Renal cortical epithelial cell (primary cell): ENCODE results near the gene ZFYVE21. TPM values are rescaled to one million over a fixed set of nuclear protein-coding genes. Genes with fewer than 3 reads are reported as not detected.

Experiments
- DNase-seq: peaks from one replicate; pipeline ENCODE4 v3.0.0-alpha.2; 2011; ENCODE audit warnings: low read depth
- total RNA-seq: library from RNA; depleted of rRNA; stranded (reverse); fragments of >200 nt; gene quantifications from 2 replicates; pipeline ENCODE4 v1.2.3, GENCODE V29; 2014

ZFYVE21 gene
- total RNA-seq, 1 donor from 2014 or later, result 88.0 TPM

GRCh38 chr14:103725001-103725682, 9.5 kb downstream of the ZFYVE21 start:
- DNase-seq, result no peak

GRCh38 chr14:103725739-103726395, 10.3 kb downstream of the ZFYVE21 start:
- no peak for DNase-seq

- DNase-seq, result no peak
These were observed 10.9 kb downstream of the ZFYVE21 start for GRCh38 chr14:103726474-103726873.

- DNase-seq, result no peak
These were observed 11.8 kb downstream of the ZFYVE21 start for GRCh38 chr14:103727313-103727980.

GRCh38 chr14:103728141-103728540, 12.5 kb downstream of the ZFYVE21 start:
- no peak for DNase-seq

- DNase-seq, result no peak
These were observed 13.1 kb downstream of the ZFYVE21 start for GRCh38 chr14:103728721-103729120.

GRCh38 chr14:103729496-103730448, 14.2 kb downstream of the ZFYVE21 start:
- DNase-seq, result no peak

GRCh38 chr14:103730490-103731035, 15.0 kb downstream of the ZFYVE21 start:
- no peak for DNase-seq

- no peak for DNase-seq
These were observed 15.9 kb downstream of the ZFYVE21 start for GRCh38 chr14:103731481-103731880.

GRCh38 chr14:103731916-103732867, 16.6 kb downstream of the ZFYVE21 start:
- no peak for DNase-seq

- no peak for DNase-seq
These were observed 17.4 kb downstream of the ZFYVE21 start for GRCh38 chr14:103732868-103733620.

GRCh38 chr14:103733651-103734050, 18.0 kb downstream of the ZFYVE21 start:
- DNase-seq, result peak; percentile 47

- DNase-seq, result no peak
These were observed 18.7 kb downstream of the ZFYVE21 start for GRCh38 chr14:103734081-103734888.

- DNase-seq, result no peak
These were observed 19.4 kb downstream of the ZFYVE21 start for GRCh38 chr14:103735022-103735421.

- DNase-seq, result no peak
These were observed 19.8 kb downstream of the ZFYVE21 start for GRCh38 chr14:103735439-103735814.

GRCh38 chr14:103735815-103736545, 20.4 kb downstream of the ZFYVE21 start:
- no peak for DNase-seq

GRCh38 chr14:103736546-103737431, 21.2 kb downstream of the ZFYVE21 start:
- DNase-seq, result no peak
